HG02973 (cell line): ENCODE data around the gene MCF2L2.
A peak's percentile ranks its signal among the peaks of the same experiment; 100 is the strongest.

Experiments
- ATAC-seq: cut with Tn5 transposase; IDR thresholded peaks from one replicate; pipeline ENCODE4 v1.9.1; 2021; ENCODE audit warnings: moderate library complexity; ENCODE audit not compliant: unreplicated experiment

Gene MCF2L2

DNA sequence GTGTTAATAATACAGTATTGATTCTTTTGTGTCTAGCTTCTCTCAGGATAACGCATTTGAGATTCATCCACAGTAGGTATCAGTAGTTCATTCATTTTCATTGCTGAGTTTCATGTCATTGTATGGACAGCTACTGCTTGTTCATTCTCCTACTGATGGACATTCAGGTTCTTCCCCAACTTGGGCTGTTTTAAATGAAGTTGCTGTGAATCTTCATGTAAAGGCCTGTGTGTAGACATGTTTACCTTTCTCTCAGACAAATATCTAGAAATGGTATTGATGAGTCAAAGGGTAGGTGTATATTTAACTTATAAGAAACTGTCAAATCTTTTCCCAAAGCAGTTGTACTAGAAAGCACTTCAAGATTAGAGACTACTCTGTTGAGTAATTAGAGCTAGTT, 26.7 kb downstream of the MCF2L2 start:
- ATAC-seq, result no peak

DNA sequence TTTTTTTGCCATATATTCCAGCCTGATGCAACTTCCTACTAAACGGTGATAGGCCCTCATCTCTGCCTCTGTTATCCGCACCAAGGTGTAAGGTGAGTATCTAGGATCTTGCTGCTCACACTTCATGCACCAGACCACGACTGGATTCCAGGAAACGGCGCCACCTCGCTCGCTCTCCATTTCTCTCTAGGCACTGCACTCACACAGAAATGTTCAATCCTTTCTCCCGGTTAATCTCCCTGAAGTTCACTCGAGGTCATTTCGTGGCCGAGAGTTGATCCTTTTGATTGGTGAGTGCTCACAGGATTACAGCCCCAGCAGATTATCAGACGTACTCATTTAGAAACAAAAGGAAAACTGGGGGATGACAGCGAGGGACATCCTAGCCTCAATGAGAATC, 28.1 kb downstream of the MCF2L2 start:
- ATAC-seq, result no peak

DNA sequence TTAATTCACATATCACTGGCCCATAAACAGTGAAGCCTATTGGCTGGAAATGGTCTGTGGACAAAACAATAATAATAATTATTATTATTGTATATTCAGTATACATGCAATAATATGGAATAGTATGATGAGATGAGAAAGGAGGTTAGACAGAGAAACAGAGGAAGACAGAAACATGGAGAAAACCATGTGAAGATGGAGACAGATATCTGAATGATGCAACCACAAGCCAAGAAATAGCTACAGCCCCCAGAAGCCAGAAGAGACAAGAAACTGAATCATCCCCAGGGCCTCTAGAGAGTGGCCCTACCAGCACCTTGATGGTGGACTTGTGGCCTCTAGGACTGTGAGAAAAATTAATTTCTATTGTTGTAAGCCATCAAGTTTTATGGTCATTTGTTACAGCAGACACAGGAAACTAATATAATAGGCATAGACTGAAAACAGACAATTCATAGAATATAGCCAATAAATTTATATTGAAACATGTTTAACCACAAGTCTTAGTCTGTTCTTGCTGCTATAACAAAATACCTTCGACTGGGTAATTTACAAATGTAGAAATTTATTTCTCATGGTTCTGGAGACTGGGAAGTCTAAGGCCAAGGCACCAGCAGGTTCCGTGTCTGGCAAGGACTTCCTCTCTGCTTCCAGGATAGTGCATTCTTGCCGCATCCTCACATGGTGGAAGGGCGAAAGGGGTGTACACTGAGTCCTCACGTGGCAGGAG, 31.6 kb downstream of the MCF2L2 start:
- no peak for ATAC-seq

DNA sequence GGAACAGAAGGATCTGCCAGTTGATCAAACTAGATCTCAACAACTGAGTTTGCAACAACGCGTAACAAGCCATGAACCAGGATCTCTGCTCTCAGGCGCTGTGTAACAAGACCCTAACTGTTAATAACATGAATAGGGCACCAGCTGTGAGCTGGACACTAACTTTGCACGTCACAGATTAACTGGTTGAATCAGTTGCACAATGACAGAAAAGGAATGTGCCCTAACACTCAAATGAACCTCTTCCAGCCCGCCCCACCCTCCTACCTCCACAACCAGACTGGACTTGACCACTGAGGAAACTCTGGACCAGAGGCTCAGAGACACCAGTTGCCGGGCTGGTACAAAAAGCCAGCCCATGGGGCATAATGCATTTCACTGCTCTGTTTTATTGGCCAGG, 34.3 kb downstream of the MCF2L2 start:
- no peak for ATAC-seq

DNA sequence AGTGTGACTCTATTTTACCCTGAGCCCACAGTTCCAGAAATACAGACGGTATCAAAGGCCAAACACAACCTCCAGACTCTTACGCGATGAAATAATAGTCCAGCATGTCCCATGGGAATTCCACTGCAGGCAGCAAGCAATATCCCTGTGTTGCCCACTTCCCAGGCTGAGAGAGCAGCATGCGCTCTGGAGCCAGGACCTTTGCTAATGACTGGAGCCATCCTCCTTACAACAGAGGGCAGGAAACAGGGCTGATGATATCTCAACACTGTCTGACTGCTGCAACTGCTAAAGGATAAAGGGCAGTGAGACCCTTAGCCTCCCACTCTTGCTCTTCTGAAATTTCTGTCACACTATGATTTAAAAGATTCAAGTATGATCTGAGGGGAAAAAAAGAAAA, 34.8 kb downstream of the MCF2L2 start:
- no peak for ATAC-seq

DNA sequence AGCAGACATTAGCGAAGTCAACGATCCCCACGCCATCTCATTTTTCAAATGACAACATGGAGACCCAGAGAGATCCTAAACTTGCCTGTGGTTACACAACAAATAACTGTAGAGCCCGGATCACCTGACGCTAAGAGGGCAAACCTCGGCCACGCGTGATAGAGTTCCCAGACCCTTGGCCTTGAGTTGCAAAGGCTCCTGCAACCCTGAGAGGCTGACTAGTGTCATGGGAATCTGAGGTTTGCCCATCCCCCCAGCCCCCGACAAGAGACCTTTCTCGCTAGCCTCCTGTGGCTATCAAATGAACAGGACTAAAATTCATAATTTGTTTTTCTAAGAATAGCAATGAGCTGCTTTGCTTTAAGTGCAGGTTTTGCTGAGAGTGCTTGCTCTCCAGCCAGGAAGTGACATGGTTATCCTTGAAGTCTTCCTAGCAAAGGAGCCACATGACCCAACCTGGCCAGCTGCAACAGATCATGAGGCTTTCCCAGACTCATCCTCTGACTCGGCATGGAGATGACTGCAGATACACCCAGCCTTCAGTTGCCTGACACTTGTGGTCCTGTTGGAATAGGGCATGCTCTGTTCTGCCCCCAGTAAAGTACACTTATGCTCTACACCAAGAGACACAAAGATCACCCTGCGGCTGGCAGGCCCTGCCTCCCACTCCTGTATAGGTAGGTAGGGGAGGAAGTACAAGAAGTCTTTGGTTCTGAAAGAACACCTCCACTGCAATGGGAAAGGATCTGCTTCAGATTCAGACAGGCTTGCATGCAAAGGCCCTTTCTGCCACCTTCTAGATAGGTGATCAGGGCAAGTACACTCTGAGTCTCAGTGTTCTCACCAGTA, 36.0 kb downstream of the MCF2L2 start:
- no peak for ATAC-seq

DNA sequence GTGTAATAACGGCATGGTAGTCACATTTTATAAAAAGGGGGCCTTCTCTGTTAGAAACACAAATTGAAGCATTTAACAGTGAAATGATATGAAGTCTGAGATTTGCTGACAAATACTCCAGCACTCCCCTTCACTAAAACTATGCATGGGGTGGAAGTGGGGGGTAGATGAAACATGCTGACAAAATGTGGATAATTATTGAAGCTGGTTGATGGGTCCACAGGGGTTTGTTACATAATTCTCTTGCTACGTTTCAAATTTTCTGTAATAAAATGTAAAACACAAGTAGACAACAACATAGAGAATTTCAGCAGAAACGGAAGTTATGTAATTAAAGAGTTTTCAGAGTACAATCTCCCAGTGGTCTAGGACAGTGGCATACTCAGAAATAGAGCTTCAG, 37.0 kb downstream of the MCF2L2 start:
- no peak for ATAC-seq

DNA sequence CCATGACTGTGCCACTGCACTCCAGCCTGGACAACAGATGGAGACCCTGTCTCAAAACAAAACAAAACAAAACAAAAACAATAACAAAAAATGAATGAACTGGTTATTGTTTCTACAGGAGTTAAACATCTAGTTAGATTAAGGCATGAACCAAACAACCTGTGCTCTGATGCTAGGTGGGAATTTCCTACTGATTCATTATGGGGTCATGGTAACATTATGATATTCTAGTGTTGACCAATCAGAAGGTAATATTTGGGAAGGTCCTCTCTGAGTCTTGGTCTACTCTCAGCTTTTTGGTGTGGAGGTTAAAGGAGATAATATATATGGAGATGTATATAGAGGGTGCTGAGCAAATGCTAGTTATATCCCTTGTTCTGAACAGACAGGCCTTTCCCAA, 37.6 kb downstream of the MCF2L2 start:
- no peak for ATAC-seq

DNA sequence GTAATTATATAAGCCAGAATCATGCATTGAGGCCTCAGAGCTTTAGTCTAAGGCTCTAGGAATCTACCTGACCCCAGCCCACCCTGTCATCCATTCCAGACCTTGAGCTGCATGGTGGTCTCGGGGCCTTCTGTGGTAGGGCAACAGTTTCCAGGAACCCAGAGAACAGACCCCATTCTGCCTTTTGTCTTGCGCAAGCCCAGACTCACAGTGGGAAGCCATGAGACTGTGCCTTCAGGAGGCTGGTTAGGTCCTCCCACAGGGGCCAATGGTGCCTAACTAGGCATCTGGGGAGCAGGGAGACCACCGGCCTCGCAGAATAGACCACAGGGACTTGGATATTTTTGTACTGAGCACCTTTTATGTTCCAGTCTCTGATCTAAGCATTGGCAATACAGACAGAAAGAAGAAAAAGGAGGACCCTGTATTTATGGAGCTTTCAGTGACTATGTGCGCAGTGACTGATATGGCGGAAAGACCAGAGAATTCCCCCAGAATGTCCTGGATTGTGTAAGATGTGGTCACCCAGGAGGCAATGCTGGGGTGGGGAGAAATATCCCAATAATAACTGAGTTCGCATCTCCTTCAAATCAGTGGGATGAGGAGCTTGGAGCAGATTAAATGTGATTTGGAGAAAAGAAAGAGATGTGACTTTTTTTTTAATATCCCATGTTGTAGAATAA, 40.1 kb downstream of the MCF2L2 start:
- ATAC-seq, result no peak

DNA sequence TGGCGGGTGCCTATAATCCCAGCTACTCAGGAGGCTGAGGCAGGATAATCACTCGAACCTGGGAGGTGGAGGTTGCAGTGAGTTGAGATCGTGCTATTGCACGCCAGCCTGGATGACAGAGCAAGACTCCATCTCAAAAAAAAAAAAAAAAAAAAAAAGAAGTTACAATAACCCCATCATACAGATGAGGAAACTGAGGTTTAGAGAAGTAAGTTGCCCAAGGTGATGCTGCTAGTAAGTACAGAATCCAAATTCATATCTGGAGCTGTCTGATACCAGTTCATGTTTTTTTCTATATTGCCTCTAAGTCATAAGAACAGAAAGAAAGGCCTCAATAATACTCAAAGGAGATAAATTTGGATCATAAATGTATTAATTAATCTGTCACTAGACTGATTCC, 40.6 kb downstream of the MCF2L2 start:
- ATAC-seq, result no peak

DNA sequence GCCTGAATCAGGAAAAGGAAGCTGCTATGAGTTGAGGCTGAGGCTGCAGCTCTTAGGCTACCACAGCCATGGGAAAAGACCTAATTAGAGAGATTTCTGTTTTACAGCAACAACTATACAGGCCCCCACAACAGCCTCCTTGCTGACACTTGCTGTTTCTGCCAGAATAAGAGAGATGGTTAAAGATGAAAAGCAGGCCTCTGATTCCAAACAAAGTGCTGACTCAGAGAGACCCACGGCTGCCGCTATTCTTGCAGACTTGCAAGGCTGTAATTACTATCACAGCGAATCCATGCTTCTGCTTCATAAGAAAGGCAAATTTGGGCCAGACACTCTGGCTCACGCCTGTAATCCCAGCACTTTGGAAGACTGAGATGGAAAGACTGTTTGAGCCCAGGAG, 41.8 kb downstream of the MCF2L2 start:
- ATAC-seq, result no peak

DNA sequence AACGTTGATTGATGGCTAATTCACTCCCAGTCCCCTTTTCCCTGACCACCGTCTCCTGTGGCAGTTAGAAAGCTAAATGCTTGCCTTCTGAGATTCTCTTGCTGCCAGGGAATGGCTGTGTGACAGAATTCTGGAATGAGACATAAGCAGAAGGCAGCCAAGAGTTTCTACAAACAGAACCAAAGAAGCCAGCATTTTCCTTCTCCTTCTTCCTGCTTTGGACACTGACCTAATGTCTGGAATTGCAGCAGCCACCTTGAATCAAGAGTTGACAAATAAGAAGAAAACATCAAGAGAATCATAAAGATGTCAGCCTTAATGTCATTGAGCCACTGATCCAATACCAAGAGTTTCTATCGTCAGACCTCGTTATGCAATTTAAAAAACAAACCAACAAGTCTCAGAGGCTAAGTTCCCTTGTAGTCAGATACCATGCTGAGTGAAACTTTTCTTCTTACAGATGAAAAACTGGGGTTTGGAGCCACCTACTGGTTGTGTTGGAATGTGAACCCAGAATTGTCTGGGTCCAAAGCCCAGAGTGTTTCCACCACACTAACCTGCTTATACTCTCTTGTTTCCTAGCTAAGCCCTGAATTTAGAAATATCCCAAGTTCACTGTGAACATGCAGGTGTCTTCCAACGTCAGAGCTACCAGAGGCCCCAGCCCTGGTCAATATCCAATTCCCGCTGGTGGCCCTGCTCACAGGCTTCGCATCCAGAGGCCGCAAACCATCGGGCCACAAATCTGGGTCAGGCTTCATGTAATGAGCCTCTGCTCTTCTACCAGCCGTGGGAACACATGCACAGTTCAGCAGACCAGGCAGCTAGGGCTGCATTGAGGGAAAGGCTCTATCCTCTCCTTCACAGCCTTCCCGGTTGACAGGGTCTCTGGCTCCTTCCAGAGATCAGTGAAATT, 42.5 kb downstream of the MCF2L2 start:
- ATAC-seq, result peak; percentile 69

DNA sequence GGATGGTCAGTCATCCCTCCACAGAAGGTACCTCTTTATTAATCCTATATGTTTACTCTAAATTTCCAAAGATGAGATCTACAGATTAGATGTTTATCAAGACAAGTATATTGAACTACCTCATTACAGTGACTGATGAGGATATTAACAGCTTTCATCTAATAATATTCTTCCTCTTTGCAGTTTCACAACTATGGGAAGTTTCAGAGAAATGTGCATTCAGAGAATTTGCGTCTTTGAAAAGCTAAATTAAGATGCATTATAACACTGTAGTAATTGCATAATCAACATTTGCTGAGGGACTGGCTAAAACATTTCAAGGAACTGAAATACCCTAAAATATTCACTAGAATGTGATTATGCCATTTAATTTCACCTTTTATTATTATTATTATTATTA, 46.7 kb downstream of the MCF2L2 start:
- ATAC-seq, result no peak

DNA sequence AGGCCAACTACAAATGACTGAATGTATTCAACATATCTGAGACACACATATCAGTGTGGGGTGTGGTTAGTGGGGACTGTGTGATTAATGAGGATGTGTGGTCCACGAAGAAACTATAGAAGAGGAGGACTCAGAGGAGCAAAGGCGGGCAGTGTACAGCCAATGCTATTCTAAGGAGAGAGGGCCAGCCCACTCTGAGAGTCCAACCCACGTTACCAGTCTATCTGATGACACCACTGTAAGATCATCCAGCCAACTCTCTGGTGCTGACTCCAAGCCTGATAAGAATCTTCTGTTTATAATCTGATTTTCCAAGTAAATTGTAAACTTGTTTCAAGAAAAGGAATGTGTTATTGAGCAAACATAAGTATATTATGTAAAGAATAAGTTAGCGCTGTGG, 47.2 kb downstream of the MCF2L2 start:
- no peak for ATAC-seq

DNA sequence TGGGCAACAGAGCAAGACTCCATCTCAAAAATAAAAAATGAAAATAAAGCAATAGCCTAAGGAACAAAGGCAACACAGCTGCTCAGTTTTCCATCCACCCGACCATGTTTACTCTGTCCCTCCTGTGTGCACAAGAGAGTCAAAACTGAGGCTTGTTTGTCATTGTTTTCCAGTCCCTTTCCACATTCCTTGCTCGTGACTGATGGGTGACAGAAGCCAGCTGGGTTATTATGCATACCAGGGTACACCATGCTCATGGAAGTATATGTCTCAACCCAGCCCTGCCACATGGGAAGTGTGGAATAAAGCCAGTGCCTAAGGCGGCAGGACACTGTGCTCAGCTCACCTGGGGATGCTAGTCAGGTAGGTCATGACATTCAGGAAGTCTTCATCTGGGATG, 49.5 kb downstream of the MCF2L2 start:
- no peak for ATAC-seq

DNA sequence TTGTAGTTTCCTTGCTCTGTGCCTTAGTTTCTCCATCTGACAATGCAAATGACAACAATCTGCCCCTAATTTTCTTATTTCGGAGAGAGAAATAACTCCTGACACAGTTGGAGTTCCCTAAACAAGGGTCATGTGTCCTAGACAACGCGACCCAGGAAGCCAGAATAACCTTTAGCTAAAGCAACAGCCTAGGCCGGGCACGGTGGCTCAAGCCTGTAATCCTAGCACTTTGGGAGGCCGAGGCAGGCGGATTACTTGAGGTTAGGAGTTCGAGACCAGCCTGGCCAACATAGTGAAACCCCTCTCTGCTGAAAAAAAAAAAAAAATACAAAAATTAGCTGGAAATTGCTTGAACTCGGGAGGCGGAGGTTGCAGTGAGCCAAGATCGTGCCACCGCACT, 49.9 kb downstream of the MCF2L2 start:
- no peak for ATAC-seq

DNA sequence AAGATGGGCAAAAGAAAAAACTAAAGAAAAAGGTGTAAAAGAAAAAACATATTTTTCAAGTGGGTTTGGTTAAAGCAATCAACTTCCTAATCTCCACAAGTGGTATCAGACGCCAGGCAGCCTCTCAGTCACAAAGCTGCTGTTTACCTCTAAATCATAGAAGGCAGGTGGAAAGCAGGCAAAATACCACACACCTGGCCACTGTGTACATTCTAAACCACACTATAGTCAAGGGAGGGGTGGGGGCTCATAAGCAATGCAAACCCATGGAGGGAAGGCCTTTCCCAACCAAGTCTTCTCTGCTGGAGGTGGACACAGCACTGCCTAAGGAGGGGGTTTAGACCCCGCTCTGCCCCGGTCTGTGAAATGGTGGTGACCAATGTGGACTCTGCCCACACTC, 50.4 kb downstream of the MCF2L2 start:
- no peak for ATAC-seq

DNA sequence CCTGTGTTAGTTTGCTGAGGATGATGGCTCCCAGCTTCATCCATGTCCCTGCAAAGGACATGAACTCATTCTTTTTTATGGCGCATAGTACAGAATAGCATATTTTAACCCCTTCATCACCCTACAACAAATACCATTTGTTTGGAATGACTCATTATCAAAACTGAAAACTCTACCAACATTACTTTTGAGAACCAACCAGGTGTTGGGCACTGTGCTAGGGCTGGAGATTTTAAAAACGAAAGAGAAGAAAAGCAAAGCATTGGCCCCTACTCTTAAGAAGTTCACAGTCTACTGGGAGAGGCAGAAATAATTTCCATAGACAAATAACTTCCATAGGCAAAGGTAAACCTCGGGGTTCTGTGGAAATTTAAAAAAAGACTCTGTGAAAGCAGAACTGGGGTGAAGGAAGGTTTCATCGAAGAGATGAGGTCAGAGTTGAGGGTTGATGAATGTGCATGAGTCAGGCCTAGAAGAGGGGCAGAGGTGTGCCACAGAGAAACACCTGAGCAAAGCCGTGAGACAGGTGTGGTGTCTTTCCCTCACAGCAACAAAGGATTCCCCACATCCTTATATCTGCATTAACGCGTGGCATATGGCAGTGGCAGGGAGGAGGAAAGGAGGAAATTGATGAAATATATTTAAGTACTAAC, 51.0 kb downstream of the MCF2L2 start:
- no peak for ATAC-seq

DNA sequence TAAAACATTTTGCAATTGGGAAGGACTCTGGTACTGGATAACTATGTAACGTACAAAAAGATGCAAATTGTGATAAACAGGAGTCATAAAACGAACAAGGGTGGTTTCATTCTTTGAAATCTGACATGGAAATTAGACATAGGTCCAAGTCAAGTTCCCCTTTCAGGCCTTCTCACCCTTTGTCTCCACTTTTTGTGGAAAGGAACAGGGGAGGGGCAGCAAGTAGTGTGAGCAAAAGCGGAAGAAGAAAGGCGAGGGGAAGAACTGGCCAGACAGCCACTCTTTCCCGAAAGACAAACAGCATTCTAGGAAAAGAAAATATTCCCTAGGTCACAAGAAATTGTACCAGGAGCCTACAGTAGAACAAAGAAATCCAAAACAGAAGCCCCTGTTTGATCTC, 52.6 kb downstream of the MCF2L2 start:
- no peak for ATAC-seq

DNA sequence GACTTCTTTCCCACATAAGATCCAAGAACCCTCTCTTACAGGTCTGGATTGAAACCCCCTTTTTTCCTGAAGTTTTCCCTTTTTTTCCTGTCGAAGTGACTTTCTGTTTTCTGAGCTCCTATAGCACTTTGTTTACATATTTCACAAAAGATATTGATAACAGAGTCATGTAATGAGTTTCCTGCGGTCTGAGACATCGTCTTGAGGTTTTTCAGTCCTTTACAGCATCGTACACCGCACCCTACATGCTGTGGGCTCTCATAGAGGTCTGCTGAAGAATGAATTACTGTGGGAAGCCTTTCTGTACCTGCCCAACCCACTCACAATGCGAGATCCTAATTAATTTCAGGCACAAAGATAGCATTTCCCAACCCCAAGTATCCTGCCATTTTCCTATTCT, 53.1 kb downstream of the MCF2L2 start:
- no peak for ATAC-seq
